GM19438 (cell line): ENCODE results near the gene CXCR2.
"Not testable (repeated sequence)": the region's sequence is repeated elsewhere in the genome, so short reads cannot be mapped to it uniquely, and the experiment has no call there.

Experiments
- ATAC-seq: cut with Tn5 transposase; IDR thresholded peaks from one replicate; pipeline ENCODE4 v1.9.1; 2021; ENCODE audit warnings: low read depth; ENCODE audit not compliant: unreplicated experiment

CXCR2 gene

DNA sequence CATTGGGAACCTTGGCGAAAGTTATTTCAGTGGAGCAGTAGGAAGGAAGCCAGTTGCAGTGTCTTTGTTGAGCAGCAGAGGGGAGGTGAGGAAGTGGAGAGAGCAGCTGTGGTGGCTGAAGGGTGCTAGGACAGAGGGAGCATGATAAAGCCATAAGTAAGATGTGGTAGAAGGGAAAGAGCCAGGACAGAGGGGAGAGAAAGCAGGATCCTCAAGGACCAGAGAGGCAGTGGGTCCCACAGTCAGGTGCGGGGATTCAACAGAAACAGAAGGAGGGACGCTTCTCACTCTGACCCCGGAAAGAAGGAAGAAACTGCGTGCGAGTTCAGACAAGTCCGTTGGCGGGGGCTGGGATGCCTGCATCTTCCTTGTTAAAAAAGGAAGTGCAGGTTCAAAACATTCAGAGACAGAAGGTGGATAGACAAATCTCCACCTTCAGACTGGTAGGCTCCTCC is at the start of gene CXCR2:
Gene CXCR2 (plus strand): TSS at position 403 of the 455 bp plus-strand sequence. CDS start 8,774 bp downstream, outside the sequence.
- no peak for ATAC-seq

DNA sequence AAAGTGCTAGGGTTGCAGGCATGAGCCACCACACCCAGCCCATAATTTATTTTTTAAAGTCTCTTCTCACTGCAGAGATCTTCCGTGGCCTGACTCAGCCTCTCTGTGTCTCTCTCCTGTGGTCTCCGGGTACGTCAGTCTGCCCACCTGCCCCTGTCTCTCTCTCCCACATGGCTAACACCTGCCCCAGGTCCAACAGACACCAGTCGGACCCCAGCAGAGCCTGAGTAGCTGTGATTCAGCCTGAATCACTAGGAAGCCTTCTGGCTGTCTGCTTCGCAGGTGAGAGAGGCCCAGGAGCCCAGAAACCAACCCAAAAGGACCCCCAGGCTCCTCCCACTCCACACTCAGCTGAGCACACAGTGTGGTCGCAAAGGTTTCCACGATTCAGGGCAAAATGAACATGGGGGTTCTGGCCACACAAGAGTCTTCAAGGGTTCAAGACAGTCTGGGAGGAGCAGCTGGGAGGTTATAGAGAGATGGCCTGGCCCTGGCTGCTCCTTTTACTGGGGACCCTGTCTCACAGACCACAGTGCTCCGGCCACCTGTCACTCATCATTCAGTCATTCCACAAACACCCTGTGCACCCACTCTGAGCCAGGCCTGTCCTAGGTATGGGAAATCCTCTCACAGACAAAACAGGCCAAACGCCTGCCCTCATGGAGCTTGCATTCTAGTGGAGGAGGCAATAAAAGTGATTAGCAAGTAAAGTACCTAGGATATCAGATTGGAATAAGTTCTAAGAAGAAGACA is 48.2 kb upstream of the CXCR2 start:
- no peak for ATAC-seq

DNA sequence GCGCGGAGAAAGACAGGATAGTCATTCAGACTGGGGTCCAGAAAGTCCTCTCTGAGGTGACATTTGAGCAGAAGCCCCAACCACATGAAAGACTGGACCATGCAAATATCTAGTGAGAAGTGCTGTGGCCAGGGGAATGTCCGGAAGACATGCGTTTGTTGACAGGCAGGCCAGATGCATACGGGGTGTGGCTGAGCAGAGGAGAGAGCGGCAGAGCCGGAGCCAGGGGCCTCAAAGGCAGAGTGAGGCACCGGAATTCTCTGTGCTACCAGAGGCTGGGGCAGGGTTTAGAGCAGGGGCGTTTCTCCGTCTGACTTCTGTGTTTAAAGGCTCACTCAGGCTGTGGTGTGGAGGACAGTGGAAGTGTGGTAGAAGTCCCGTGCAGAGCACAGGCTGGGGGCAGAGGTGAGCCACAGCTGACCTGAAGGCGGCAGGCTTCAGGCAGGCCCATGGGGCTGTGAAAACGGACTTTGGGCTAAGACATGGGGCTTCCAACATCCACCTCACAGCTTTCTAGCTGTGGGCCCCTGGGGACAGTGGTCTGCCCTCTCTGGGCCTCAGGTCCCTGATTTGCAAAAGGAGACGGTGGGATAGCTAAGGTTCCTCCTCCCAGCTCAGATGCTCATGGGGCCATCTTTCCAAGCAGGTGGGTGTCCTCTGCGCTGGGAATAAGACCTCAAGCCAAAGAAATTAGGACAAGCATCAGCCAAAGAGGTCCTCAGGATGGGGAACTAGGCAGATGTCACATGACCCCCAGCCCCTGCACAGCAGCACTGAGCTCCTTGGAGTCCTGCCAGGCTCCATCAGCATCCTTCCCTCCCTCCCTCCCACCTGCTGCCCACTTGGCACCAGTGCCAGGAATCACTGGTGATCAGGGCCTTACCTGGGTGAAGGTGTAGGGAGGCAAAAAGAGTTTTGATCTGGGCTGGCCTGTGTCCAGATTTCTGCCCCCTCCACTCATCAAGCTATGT is 45.6 kb upstream of the CXCR2 start:
- no peak for ATAC-seq

DNA sequence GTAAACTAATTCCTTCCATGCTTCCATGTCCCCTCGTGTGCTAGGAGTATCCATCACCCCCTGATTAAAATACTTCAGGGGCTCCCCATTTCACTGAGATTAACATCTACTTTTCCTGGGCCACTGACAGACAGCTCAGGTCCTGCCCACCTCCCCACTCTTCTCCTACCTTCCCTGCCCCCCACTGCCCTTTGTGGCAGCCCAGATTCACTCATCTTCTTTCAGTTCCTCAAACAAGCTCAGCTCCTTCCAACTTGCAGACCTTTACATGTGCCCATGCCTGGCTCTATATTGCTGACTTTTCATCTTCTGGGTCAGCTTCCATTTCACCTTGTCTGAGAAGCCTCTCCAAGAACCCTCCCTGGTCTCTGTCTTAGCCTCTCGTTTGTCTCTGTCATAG is 44.8 kb upstream of the CXCR2 start:
- ATAC-seq, result peak; percentile 88

GRCh38 chr2:218081695-218082094 is 44.1 kb upstream of the CXCR2 start:
- ATAC-seq, result no peak

- ATAC-seq, result no peak
Measured at GRCh38 chr2:218082586-218083351, 43.1 kb upstream of the CXCR2 start.

- ATAC-seq, result no peak
Measured at GRCh38 chr2:218083352-218083676, 42.5 kb upstream of the CXCR2 start.

DNA sequence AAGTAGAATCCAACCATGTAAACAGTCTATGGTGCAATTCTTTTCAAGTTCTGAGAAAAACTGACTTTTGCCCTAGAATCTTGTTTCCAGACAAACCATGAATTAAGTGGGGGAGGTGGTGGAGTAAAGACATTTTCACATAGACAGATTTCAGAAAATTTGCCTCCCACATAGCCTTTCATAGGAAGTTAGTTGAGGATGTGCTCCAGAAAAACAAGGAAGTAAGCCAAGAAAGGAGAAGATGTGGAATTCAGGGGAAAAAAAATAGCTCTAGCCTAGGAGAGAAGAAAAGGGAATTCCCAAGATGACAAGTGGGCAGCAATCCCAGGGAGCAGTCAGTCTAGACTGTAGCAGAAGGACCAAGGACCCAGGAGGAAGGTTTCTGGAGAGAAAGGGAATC is 39.4 kb upstream of the CXCR2 start:
- ATAC-seq, result no peak

GRCh38 chr2:218089259-218089658 is 36.6 kb upstream of the CXCR2 start:
- no peak for ATAC-seq

DNA sequence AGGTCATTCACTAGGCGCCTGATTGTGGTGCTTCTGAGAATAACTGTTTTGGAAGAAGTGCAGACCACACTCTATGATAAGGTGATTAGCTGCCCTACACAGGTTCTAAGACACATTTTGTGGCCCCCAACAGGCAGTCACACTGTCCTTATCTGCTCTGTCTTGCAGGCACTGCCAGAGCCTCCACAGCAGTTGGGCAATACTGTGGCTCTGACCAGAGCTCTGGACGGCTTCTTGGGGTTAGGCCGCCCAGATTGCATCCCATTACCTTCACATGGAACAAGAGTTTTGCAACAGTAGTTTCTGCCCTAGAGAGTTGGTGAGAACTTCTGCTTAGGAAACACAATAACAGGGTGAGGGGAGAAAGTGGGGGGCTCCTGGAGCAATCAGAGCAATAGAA is 34.1 kb upstream of the CXCR2 start:
- no peak for ATAC-seq

- no peak for ATAC-seq
Measured at GRCh38 chr2:218093879-218094278, 31.9 kb upstream of the CXCR2 start.

DNA sequence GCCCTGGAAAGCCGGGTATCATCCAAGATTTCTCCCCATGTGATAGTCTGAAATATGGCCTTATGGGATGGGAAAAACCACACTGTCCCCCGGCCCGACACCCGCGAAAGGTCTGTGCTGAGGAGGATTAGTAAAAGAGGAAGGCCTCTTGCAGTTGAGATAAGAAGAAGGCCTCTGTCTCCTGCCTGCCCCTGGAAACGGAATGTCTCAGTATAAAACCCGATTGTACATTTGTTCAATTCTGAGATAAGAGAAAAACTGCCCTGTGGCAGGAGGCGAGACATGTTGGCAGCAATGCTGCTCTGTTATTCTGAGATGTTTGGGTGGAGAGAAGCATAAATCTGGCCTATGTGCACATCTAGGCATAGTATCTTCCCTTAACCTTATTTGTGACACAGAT is 30.0 kb upstream of the CXCR2 start:
- ATAC-seq, result no peak

GRCh38 chr2:218097975-218098374 is 27.9 kb upstream of the CXCR2 start:
- no peak for ATAC-seq

DNA sequence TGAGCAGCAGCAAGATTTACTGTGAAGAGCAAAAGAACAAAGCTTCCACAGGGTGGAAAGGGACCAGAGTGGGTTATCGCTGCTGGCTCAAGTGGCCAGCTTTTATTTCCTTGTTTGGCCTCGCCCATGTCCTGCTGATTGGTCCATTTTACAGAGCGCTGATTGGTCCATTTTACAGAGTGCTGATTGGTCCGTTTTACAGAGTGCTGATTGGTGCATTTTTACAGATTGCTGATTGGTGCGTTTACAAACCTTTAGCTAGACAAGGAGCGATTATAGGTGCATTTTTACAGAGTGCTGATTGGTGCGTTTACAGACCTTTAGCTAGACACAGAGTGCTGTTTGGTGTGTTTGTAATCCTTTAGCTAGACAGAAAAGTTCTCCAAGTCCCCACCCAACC is 17.0 kb upstream of the CXCR2 start:
- ATAC-seq, result not testable (repeated sequence)

DNA sequence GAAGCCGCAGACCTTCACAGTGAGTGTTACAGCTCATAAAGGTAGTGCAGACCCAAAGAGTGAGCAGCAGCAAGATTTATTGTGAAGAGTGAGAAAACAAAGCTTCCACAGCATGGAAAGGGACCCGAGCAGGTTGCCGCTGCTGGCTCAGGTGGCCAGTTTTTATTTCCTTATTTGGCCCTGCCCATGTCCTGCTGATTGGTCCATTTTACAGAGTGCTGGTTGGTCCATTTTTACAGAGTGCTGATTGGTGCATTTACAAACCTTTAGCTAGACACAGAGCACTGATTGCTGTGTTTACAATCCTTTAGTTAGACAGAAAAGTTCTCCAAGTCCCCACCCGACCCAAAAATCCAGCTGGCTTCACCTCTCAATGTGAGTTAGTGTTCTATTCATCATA is 4.0 kb upstream of the CXCR2 start:
- ATAC-seq, result not testable (repeated sequence)

GRCh38 chr2:218122286-218122685 is 3.5 kb upstream of the CXCR2 start:
- not testable (repeated sequence) for ATAC-seq

DNA sequence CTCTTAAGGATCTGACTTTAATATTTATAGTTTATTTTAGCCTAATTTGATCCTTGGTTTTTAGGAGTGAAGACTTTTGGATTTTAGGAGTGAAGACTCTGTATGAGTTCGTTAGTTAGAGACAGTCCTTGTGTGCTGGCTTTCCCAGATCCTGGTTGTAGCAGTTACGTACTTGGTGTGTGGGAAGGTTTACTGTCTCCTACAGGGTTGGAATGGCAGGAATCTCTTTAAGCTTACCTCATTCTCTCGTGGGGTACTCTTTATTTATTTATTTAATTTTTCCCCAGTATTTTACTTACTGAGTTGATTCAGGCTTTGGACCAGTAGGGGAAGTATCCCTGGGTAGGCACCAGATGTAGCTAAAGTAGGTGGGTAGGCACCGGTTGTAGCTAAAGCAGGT is 1.8 kb upstream of the CXCR2 start:
- ATAC-seq, result no peak

GRCh38 chr2:218125095-218125494 is 733 bp upstream of the CXCR2 start:
- no peak for ATAC-seq

DNA sequence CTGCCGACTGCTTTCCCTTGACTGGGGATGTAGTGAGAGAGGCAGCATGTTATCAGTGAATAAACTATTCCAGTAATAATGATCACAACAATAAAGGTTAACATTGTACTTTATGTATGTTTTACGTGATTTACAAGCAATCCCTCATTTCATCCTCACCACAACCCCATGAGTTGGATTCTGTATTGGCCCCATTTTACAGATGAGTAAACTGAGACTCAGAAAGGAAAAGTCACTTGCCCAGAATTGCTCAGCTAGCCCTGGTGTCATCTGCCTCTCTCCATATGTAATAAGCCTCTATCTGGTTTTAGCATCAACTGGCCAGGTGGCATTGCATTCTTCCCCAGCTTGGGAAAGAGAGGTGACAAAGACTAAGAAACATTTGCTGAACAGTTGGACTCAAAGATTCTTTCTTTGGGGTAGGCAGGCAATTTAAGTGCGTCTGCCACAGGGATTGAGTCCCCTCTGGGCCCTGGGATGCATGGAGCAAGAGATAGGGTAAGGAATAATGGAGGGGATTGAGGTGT is 2.2 kb downstream of the CXCR2 start:
- no peak for ATAC-seq

DNA sequence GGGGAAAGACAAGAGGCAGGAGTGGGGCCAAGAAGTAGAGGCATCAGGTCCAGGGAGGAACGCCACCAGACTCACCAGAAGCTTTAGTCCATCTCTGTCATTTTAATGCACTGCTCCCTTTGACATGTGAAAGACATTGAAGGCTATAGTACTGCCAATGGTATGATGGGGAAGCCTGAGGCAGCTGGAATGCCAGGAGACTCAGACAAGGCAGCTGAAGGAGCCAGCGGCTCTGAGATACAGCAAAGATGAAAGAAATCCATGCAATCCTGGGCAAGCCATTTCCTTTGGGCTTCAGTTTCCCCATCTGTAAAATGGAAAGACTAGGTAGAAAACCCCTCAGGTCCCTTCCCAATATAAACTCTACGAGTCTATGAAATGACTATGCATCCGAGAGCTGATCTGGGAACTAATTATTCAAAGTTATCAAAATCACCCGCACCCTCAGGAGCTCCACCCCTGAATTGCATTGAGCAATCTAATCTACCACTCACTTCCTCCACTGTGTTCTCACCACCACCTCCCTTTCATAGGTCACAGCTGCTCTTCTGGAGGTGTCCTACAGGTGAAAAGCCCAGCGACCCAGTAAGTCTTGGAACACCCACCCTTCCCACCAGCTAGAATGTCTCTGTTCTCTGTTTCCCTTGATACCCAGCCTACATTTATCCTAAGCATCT is 3.1 kb downstream of the CXCR2 start:
- no peak for ATAC-seq
